CD4-positive, alpha-beta T cell (primary cell): ENCODE results near the gene PIGH. TPM values are rescaled to one million over a fixed set of nuclear protein-coding genes. Genes with fewer than 3 reads are reported as not detected.

Experiments used
- ATAC-seq: fragments of 200-7000 bp; cut with Tn5 transposase; one replicate; pipeline ENCODE4 v1.10.0; 2022; ENCODE audit warnings: mild to moderate bottlenecking; ENCODE audit not compliant: poor library complexity
- CTCF ChIA-PET: fragments of 350-600 bp; sonication (Branson Sonifier 250); formaldehyde crosslinking; loops from one replicate; lab custom pipeline; 2021; ENCODE audit warnings: antibody characterized with exemption, inconsistent platforms; lab: Charles Lee
- POLR2A ChIA-PET: fragments of 350-600 bp; sonication (Branson Sonifier 250); formaldehyde crosslinking; loops from one replicate; lab custom pipeline; 2021; ENCODE audit warnings: antibody characterized with exemption, inconsistent platforms; lab: Charles Lee
- DNase-seq, 14 experiments: peaks; one replicate each; pipeline ENCODE4 v3.0.0-alpha.2; 2013 to 2020; ENCODE audit warnings: mixed read lengths in 2 of 14
- H3K27ac ChIP-seq, 2 donors: one replicate each; pipeline versions ENCODE4 v1.5.1 to v1.7.0; 2013; ENCODE audit warnings: low read length in 2 of 2, low read depth in 1 of 2, mild to moderate bottlenecking in 1 of 2
- H3K27me3 ChIP-seq, 2 experiments: 1 replicate in 1 of 2; 2 replicates in 1 of 2; pipeline versions ENCODE4 v1.6.1 to v1.7.0; 2013; ENCODE audit warnings: low read length in 2 of 2, control low read depth in 1 of 2, mild to moderate bottlenecking in 1 of 2, moderate library complexity in 1 of 2; ENCODE audit not compliant: insufficient read depth in 2 of 2, control insufficient read depth in 1 of 2
- H3K36me3 ChIP-seq: one replicate; pipeline ENCODE4 v1.6.1; 2013; ENCODE audit warnings: low read length, control low read depth; ENCODE audit not compliant: insufficient read depth
- H3K4me1 ChIP-seq: one replicate; pipeline ENCODE4 v1.6.1; 2013; ENCODE audit warnings: low read length, control low read depth; ENCODE audit not compliant: insufficient read depth
- H3K4me3 ChIP-seq: one replicate; pipeline ENCODE4 v1.5.1; 2013; ENCODE audit warnings: mild to moderate bottlenecking, low read length, moderate library complexity
- H3K9me3 ChIP-seq, 2 experiments: 1 replicate in 1 of 2; 2 replicates in 1 of 2; pipeline versions ENCODE4 v1.6.1 to v1.7.0; 2013; ENCODE audit warnings: low read length in 2 of 2, mild to moderate bottlenecking in 2 of 2, control low read depth in 1 of 2, moderate library complexity in 1 of 2; ENCODE audit not compliant: control insufficient read depth in 1 of 2, insufficient read depth in 1 of 2
- H3K27ac Mint-ChIP-seq: one replicate; pipeline ENCODE4 v1.8.0; 2020; ENCODE audit warnings: mixed read lengths
- H3K27me3 Mint-ChIP-seq: one replicate; pipeline ENCODE4 v1.8.0; 2021; ENCODE audit warnings: mixed read lengths
- H3K36me3 Mint-ChIP-seq: one replicate; pipeline ENCODE4 v1.8.0; 2021; ENCODE audit warnings: low read depth, mixed read lengths
- H3K4me1 Mint-ChIP-seq: one replicate; pipeline ENCODE4 v1.8.0; 2021; ENCODE audit warnings: low read depth, mixed read lengths
- H3K4me3 Mint-ChIP-seq: one replicate; pipeline ENCODE4 v1.8.0; 2020; ENCODE audit warnings: mild to moderate bottlenecking, mixed read lengths
- H3K9me3 Mint-ChIP-seq: one replicate; pipeline ENCODE4 v1.8.0; 2020; ENCODE audit warnings: mixed read lengths
- CTCF ChIP-seq: fragments of 200-600 bp; IDR thresholded peaks from one replicate; pipeline ENCODE4 v1.8.0; 2022; ENCODE audit warnings: antibody characterized with exemption, mild to moderate bottlenecking
- intact Hi-C, 2 experiments: fragments of 100-400 bp; cut with DNase I in 1 of 2; cut with micrococcal nuclease in 1 of 2; formaldehyde crosslinking; loops; one replicate each; pipeline versions ENCODE4 v1.15.1 to v1.9.0; 2023 to 2025; cut with DNase I, micrococcal nuclease
- total RNA-seq, 174 experiments: library from RNA in 2 of 174; stranded (reverse) in 2 of 174; gene quantifications; one replicate each; pipeline ENCODE4 v1.2.3 and lab custom pipeline; 2021 to 2026

The PIGH gene
- total RNA-seq, 2 experiments from 2014 or later: 66.0 to 69.7 TPM

- Mint-ChIP-seq H3K4me3 (no peak overlapping the region), H3K9me3 (no peaks in the 10 kb centered on the region), H3K27me3 (no peaks in the 10 kb centered on the region), H3K27ac (no peak overlapping the region), H3K4me1 (no peaks in the 10 kb centered on the region), H3K36me3 (no peaks in the 10 kb centered on the region)
- Histone ChIP-seq H3K4me1 (no peaks in the 10 kb centered on the region), H3K36me3 (no peaks in the 10 kb centered on the region), H3K4me3 (no peak overlapping the region), H3K27me3 (peaks cover 0 to 2% of the 10 kb centered on the region in 2 experiments), H3K27ac (no peak overlapping the region), H3K9me3 (no peaks in the 10 kb centered on the region)
- DNase-seq (no peak), ATAC-seq (no peak)
- intact Hi-C loops: no loop called here
- POLR2A ChIA-PET: interaction anchor here (0.6 to 0.7 kb wide), 2 partner anchors 14 to 46 kb away, joined by 4 read pairs; no protein-coding TSS in a partner anchor
- CTCF ChIA-PET: interaction anchor here (1.0 kb wide), 1 partner anchor 134 kb away, joined by 3 read pairs; no protein-coding TSS in a partner anchor
- no peak for TF ChIP-seq CTCF
These were observed 37.9 kb downstream of the PIGH start for GRCh38 chr14:67562025-67562775.

GRCh38 chr14:67559639-67560038 is 40.4 kb downstream of the PIGH start:
- no peak for DNase-seq
- intact Hi-C loops: no loop called here
- TF ChIP-seq CTCF: no peak
- Histone ChIP-seq H3K4me1 (no peaks in the 10 kb centered on the region), H3K27ac (no peak overlapping the region), H3K9me3 (no peaks in the 10 kb centered on the region), H3K36me3 (no peaks in the 10 kb centered on the region), H3K27me3 (peaks cover 0 to 2% of the 10 kb centered on the region in 2 experiments), H3K4me3 (no peak overlapping the region)
- Mint-ChIP-seq H3K9me3 (no peaks in the 10 kb centered on the region), H3K36me3 (no peaks in the 10 kb centered on the region), H3K27me3 (no peaks in the 10 kb centered on the region), H3K4me3 (no peak overlapping the region), H3K27ac (no peak overlapping the region), H3K4me1 (no peaks in the 10 kb centered on the region)
- ChIA-PET POLR2A (no interaction called here), CTCF (interaction anchor here (0.5 kb wide), 2 partner anchors 114 to 1303 kb away, joined by 3 read pairs; no protein-coding TSS in a partner anchor)
- ATAC-seq: no peak

GRCh38 chr14:67557656-67558055 is 42.4 kb downstream of the PIGH start:
- H3K9me3 ChIP-seq: no peaks in the 10 kb centered on the region
- Mint-ChIP-seq H3K9me3 (no peaks in the 10 kb centered on the region), H3K36me3 (no peaks in the 10 kb centered on the region), H3K4me1 (no peaks in the 10 kb centered on the region), H3K27me3 (peaks cover 5% of the 10 kb centered on the region), H3K4me3 (no peak overlapping the region), H3K27ac (no peak overlapping the region)
- no peak for TF ChIP-seq CTCF
- no peak overlapping the region for H3K27ac ChIP-seq
- ATAC-seq: no peak
- no peak for DNase-seq
- no peaks in the 10 kb centered on the region for H3K4me1 ChIP-seq
- H3K36me3 ChIP-seq: no peaks in the 10 kb centered on the region
- H3K27me3 ChIP-seq: peaks cover 0 to 2% of the 10 kb centered on the region in 2 experiments
- CTCF ChIA-PET: no interaction called here
- POLR2A ChIA-PET: no interaction called here
- no peak overlapping the region for H3K4me3 ChIP-seq
- intact Hi-C loops: no loop called here
